Neuronal stem cell (in vitro differentiated cells): Measurements from ENCODE around the gene NAALADL2.

ENCODE experiments used
- DNase-seq: peaks from one replicate; pipeline ENCODE4 v3.0.0-alpha.2; 2013; ENCODE audit warnings: low spot score
- H2AFZ ChIP-seq: one replicate; pipeline ENCODE4 v1.6.1; 2013; ENCODE audit warnings: mild to moderate bottlenecking, low read length, inconsistent platforms
- H2AK5ac ChIP-seq: 2 replicates; pipeline ENCODE4 v1.6.1; 2013; ENCODE audit warnings: low read depth, mild to moderate bottlenecking, inconsistent platforms, low read length, moderate library complexity, mixed read lengths
- H2BK120ac ChIP-seq: 2 replicates; pipeline ENCODE4 v1.6.1; 2013; ENCODE audit warnings: low read depth, mild to moderate bottlenecking, inconsistent platforms, low read length, moderate library complexity, mixed read lengths
- H2BK12ac ChIP-seq: one replicate; pipeline ENCODE4 v1.6.1; 2013; ENCODE audit warnings: low read length, inconsistent platforms
- H2BK15ac ChIP-seq: 2 replicates; pipeline ENCODE4 v1.6.1; 2013; ENCODE audit warnings: mild to moderate bottlenecking, low read length, inconsistent platforms, mixed read lengths
- H2BK5ac ChIP-seq: one replicate; pipeline ENCODE4 v1.6.1; 2013; ENCODE audit warnings: inconsistent platforms, mild to moderate bottlenecking, low read length, moderate library complexity
- H3K14ac ChIP-seq: one replicate; pipeline ENCODE4 v1.6.1; 2013; ENCODE audit warnings: low read length, inconsistent platforms
- H3K18ac ChIP-seq: 2 replicates; pipeline ENCODE4 v1.6.1; 2013; ENCODE audit warnings: low read length, inconsistent platforms
- H3K23ac ChIP-seq: 2 replicates; pipeline ENCODE4 v1.6.1; 2013; ENCODE audit warnings: low read depth, mild to moderate bottlenecking, mixed read lengths, low read length, inconsistent platforms; ENCODE audit not compliant: poor library complexity
- H3K27ac ChIP-seq: replicated peaks from 3 replicates; pipeline ENCODE4 v1.5.1; 2013; ENCODE audit warnings: low read length, inconsistent platforms
- H3K27me3 ChIP-seq, 3 experiments: 2 replicates each; pipeline ENCODE4 v1.6.1; 2013; ENCODE audit warnings: low read length in 3 of 3, mild to moderate bottlenecking in 2 of 3, inconsistent platforms in 1 of 3, low read depth in 1 of 3, mixed read lengths in 1 of 3, moderate library complexity in 1 of 3; ENCODE audit not compliant: control insufficient read depth in 3 of 3, insufficient read depth in 3 of 3
- H3K36me3 ChIP-seq, 2 donors: replicated peaks in 1 of 2; 2 replicates each; pipeline ENCODE4 v1.6.1; 2013; ENCODE audit warnings: low read length in 2 of 2; ENCODE audit not compliant: control insufficient read depth in 2 of 2, insufficient read depth in 2 of 2
- H3K4ac ChIP-seq: 2 replicates; pipeline ENCODE4 v1.6.1; 2013; ENCODE audit warnings: inconsistent platforms, mild to moderate bottlenecking, low read length, moderate library complexity
- H3K4me1 ChIP-seq, 2 donors: 1 replicate in 1 of 2; 2 replicates in 1 of 2; pipeline ENCODE4 v1.6.1; 2013; ENCODE audit warnings: low read length in 2 of 2, low read depth in 1 of 2; ENCODE audit not compliant: control insufficient read depth in 2 of 2, insufficient read depth in 1 of 2
- H3K4me2 ChIP-seq: one replicate; pipeline ENCODE4 v1.6.1; 2013; ENCODE audit warnings: mild to moderate bottlenecking, low read length, inconsistent platforms; ENCODE audit not compliant: insufficient read depth, poor library complexity, severe bottlenecking
- H3K4me3 ChIP-seq, 2 donors: 2 replicates each; pipeline ENCODE4 v1.5.1; 2013; ENCODE audit warnings: low read length in 2 of 2, mild to moderate bottlenecking in 2 of 2, inconsistent platforms in 1 of 2, moderate library complexity in 1 of 2
- H3K79me1 ChIP-seq: one replicate; pipeline ENCODE4 v1.6.1; 2013; ENCODE audit warnings: low read depth, mild to moderate bottlenecking, inconsistent platforms, low read length, moderate library complexity
- H3K9ac ChIP-seq: one replicate; pipeline ENCODE4 v1.6.1; 2013; ENCODE audit warnings: mild to moderate bottlenecking, low read depth, low read length, inconsistent platforms; ENCODE audit not compliant: poor library complexity
- H3K9me3 ChIP-seq, 2 donors: replicated peaks in 1 of 2; 2 replicates each; pipeline versions ENCODE3 to v1.6.1; 2013; ENCODE audit warnings: low read length in 2 of 2, mild to moderate bottlenecking in 2 of 2, inconsistent platforms in 1 of 2, low read depth in 1 of 2, mixed read lengths in 1 of 2, moderate library complexity in 1 of 2; ENCODE audit not compliant: control insufficient read depth in 2 of 2, insufficient read depth in 1 of 2
- H4K8ac ChIP-seq: one replicate; pipeline ENCODE4 v1.6.1; 2013; ENCODE audit warnings: low read depth, mild to moderate bottlenecking, inconsistent platforms, low read length, moderate library complexity
- H4K91ac ChIP-seq: one replicate; pipeline ENCODE4 v1.6.1; 2013; ENCODE audit warnings: low read length, low read depth, mild to moderate bottlenecking, inconsistent platforms; ENCODE audit not compliant: poor library complexity
- WGBS, 2 donors: extraction: QIAGEN DNeasy Blood & Tissue Kit; methylation state at CpG; one replicate each; pipeline ENCODE4 v1.1.7; 2013; ENCODE audit warnings: missing lambda C conversion rate in 2 of 2, mixed read lengths in 1 of 2; ENCODE audit not compliant: insufficient read length in 2 of 2, insufficient replicate concordance in 1 of 2; ENCODE audit errors: extremely low coverage in 2 of 2; 5-methylcytosine and 5-hydroxymethylcytosine counted together

Gene NAALADL2

GRCh38 chr3:174907628-174908407 lies 48.7 kb downstream of the NAALADL2 start:
- no peak overlapping the region for H3K14ac ChIP-seq
- H3K9ac ChIP-seq = no peak overlapping the region
- whole genome bisulfite sequencing, 2 donors = no CpG with 5 or more reads among the region's 4 CpGs
- H3K4me1 ChIP-seq = no peaks in the 10 kb centered on the region
- no peak overlapping the region for H2BK5ac ChIP-seq
- no peak overlapping the region for H2BK120ac ChIP-seq
- no peaks in the 10 kb centered on the region for H3K9me3 ChIP-seq
- H3K79me1 ChIP-seq = no peaks in the 10 kb centered on the region
- no peak overlapping the region for H2AK5ac ChIP-seq
- no peak overlapping the region for H3K4ac ChIP-seq
- no peak for DNase-seq
- no peak overlapping the region for H2BK12ac ChIP-seq
- H2AFZ ChIP-seq = no peak overlapping the region
- H4K8ac ChIP-seq = no peak overlapping the region
- no peaks in the 10 kb centered on the region for H3K27me3 ChIP-seq
- H3K4me2 ChIP-seq = no peak overlapping the region
- H3K4me3 ChIP-seq = no peak overlapping the region
- no peak overlapping the region for H2BK15ac ChIP-seq
- H3K36me3 ChIP-seq = no peaks in the 10 kb centered on the region
- H3K27ac ChIP-seq = no peak overlapping the region
- H4K91ac ChIP-seq = no peak overlapping the region
- no peak overlapping the region for H3K23ac ChIP-seq
- H3K18ac ChIP-seq = no peak overlapping the region

GRCh38 chr3:174931473-174932353 lies 72.6 kb downstream of the NAALADL2 start:
- no peak overlapping the region for H2BK5ac ChIP-seq

GRCh38 chr3:174936590-174936989 lies 77.5 kb downstream of the NAALADL2 start:
- Histone ChIP-seq H2BK120ac (no peak overlapping the region), H3K27ac (no peak overlapping the region), H3K23ac (no peak overlapping the region), H3K9ac (no peak overlapping the region), H3K14ac (no peak overlapping the region), H4K91ac (no peak overlapping the region), H3K9me3 (no peaks in the 10 kb centered on the region), H3K4me3 (no peak overlapping the region), H3K27me3 (no peaks in the 10 kb centered on the region), H3K4me1 (no peaks in the 10 kb centered on the region), H2BK15ac (no peak overlapping the region), H3K18ac (no peak overlapping the region), H3K4me2 (no peak overlapping the region), H3K79me1 (no peaks in the 10 kb centered on the region), H2AK5ac (no peak overlapping the region), H3K36me3 (no peaks in the 10 kb centered on the region), H4K8ac (no peak overlapping the region), H2BK12ac (no peak overlapping the region), H3K4ac (no peak overlapping the region), H2BK5ac (no peak overlapping the region), H2AFZ (no peak overlapping the region)
- DNase-seq = no peak
- no CpG with 5 or more reads among the region's 4 CpGs for WGBS, 2 donors

More at GRCh38 chr3:174931473-174932353, 72.6 kb downstream of the NAALADL2 start:
- no peak overlapping the region for H3K27ac ChIP-seq
- no peaks in the 10 kb centered on the region for H3K36me3 ChIP-seq
- no peak overlapping the region for H3K9ac ChIP-seq
- H2BK12ac ChIP-seq = no peak overlapping the region
- H3K18ac ChIP-seq = no peak overlapping the region
- H4K8ac ChIP-seq = no peak overlapping the region
- no peak overlapping the region for H2BK120ac ChIP-seq
- H2BK15ac ChIP-seq = no peak overlapping the region
- no peaks in the 10 kb centered on the region for H3K27me3 ChIP-seq
- H3K4me3 ChIP-seq = no peak overlapping the region
- no peaks in the 10 kb centered on the region for H3K79me1 ChIP-seq
- WGBS, 2 donors = no CpG with 5 or more reads among the region's 2 CpGs
- no peak overlapping the region for H4K91ac ChIP-seq
- no peak overlapping the region for H3K14ac ChIP-seq
- no peak overlapping the region for H3K4me2 ChIP-seq
- H2AFZ ChIP-seq = no peak overlapping the region
- no peak overlapping the region for H3K4ac ChIP-seq
- no peak overlapping the region for H2AK5ac ChIP-seq
- no peak for DNase-seq
- no peaks in the 10 kb centered on the region for H3K9me3 ChIP-seq
- H3K4me1 ChIP-seq = no peaks in the 10 kb centered on the region
- H3K23ac ChIP-seq = no peak overlapping the region

- Histone ChIP-seq H2BK15ac (no peak overlapping the region), H3K9me3 (no peaks in the 10 kb centered on the region), H2BK12ac (no peak overlapping the region), H3K4me1 (no peaks in the 10 kb centered on the region), H2BK120ac (no peak overlapping the region), H3K27me3 (no peaks in the 10 kb centered on the region), H3K79me1 (no peaks in the 10 kb centered on the region), H3K9ac (no peak overlapping the region), H3K18ac (no peak overlapping the region), H3K14ac (no peak overlapping the region), H3K4me2 (no peak overlapping the region), H4K8ac (no peak overlapping the region), H3K4me3 (no peak overlapping the region), H3K4ac (no peak overlapping the region), H2BK5ac (no peak overlapping the region), H4K91ac (no peak overlapping the region), H3K23ac (no peak overlapping the region), H2AFZ (no peak overlapping the region), H3K36me3 (no peaks in the 10 kb centered on the region), H2AK5ac (no peak overlapping the region), H3K27ac (no peak overlapping the region)
- no peak for DNase-seq
Measured at GRCh38 chr3:174937478-174937877, 78.3 kb downstream of the NAALADL2 start.
